Measurements from ENCODE around the gene ADCY10.
"Not testable (repeated sequence)": the region's sequence is repeated elsewhere in the genome, so short reads cannot be mapped to it uniquely, and the experiment has no call there.

Gene ADCY10

GRCh38 chr1:167924543-167925231 lies 10.8 kb upstream of the ADCY10 start:
- DNase-seq: no peak

- no peak for DNase-seq
Observed at GRCh38 chr1:167924102-167924501, 10.2 kb upstream of the ADCY10 start.

- no peak for DNase-seq
Observed at GRCh38 chr1:167923324-167924056, 9.6 kb upstream of the ADCY10 start.

GRCh38 chr1:167922611-167923074 lies 8.7 kb upstream of the ADCY10 start:
- DNase-seq: no peak

GRCh38 chr1:167922023-167922422 lies 8.1 kb upstream of the ADCY10 start:
- no peak for DNase-seq

- DNase-seq: no peak
Observed at GRCh38 chr1:167916766-167917511, 3.0 kb upstream of the ADCY10 start.

- DNase-seq: no peak
Observed at GRCh38 chr1:167915569-167915968, 1.6 kb upstream of the ADCY10 start.

GRCh38 chr1:167912294-167912693 lies 1.6 kb downstream of the ADCY10 start:
- no peak for DNase-seq

GRCh38 chr1:167911413-167911812 lies 2.5 kb downstream of the ADCY10 start:
- no peak for DNase-seq

GRCh38 chr1:167910530-167910929 lies 3.4 kb downstream of the ADCY10 start:
- DNase-seq: no peak

GRCh38 chr1:167909691-167910180 lies 4.2 kb downstream of the ADCY10 start:
- no peak for DNase-seq

GRCh38 chr1:167905671-167906070 lies 8.3 kb downstream of the ADCY10 start:
- no peak for DNase-seq

- DNase-seq: no peak
Observed at GRCh38 chr1:167905182-167905581, 8.8 kb downstream of the ADCY10 start.

GRCh38 chr1:167904652-167905130 lies 9.2 kb downstream of the ADCY10 start:
- peak; percentile 68 for DNase-seq

- DNase-seq: no peak
Observed at GRCh38 chr1:167900907-167901306, 13.0 kb downstream of the ADCY10 start.

GRCh38 chr1:167899253-167899681 lies 14.7 kb downstream of the ADCY10 start:
- DNase-seq: no peak

GRCh38 chr1:167898578-167899222 lies 15.2 kb downstream of the ADCY10 start:
- no peak for DNase-seq

- no peak for DNase-seq
Observed at GRCh38 chr1:167893798-167894197, 20.1 kb downstream of the ADCY10 start.

- no peak for DNase-seq
Observed at GRCh38 chr1:167890400-167890799, 23.5 kb downstream of the ADCY10 start.

GRCh38 chr1:167887187-167887586 lies 26.7 kb downstream of the ADCY10 start:
- DNase-seq: not testable (repeated sequence)

GRCh38 chr1:167882376-167882775 lies 31.6 kb downstream of the ADCY10 start:
- DNase-seq: no peak

GRCh38 chr1:167881786-167882185 lies 32.1 kb downstream of the ADCY10 start:
- no peak for DNase-seq

- DNase-seq: no peak
Observed at GRCh38 chr1:167881069-167881468, 32.9 kb downstream of the ADCY10 start.

Data from islet precursor cell (in vitro differentiated cells).